Central memory CD8-positive, alpha-beta T cell (primary cell): ENCODE measurements around the gene IL10RA.

Experiments
- ATAC-seq: fragments of 150-1000 bp; cut with Tn5 transposase; replicated peaks from 2 replicates; pipeline ENCODE4 v1.10.0; 2022; ENCODE audit warnings: mild to moderate bottlenecking, moderate FRiP score, moderate number of reproducible peaks; ENCODE audit not compliant: poor library complexity, severe bottlenecking; ENCODE audit errors: extremely low read depth
- DNase-seq, 2 donors: peaks; one replicate each; pipeline ENCODE4 v3.0.0; 2021; ENCODE audit warnings: low spot score in 2 of 2
- H3K27ac Mint-ChIP-seq: one replicate; pipeline ENCODE4 v1.8.0; 2022; ENCODE audit warnings: low read depth, mild to moderate bottlenecking, moderate library complexity, mixed read lengths
- H3K27me3 Mint-ChIP-seq: one replicate; pipeline ENCODE4 v1.8.0; 2022; ENCODE audit warnings: mixed read lengths
- H3K36me3 Mint-ChIP-seq: one replicate; pipeline ENCODE4 v1.8.0; 2022; ENCODE audit warnings: mild to moderate bottlenecking, moderate library complexity, mixed read lengths; ENCODE audit not compliant: insufficient read depth
- H3K4me1 Mint-ChIP-seq: one replicate; pipeline ENCODE4 v1.8.0; 2022; ENCODE audit warnings: mixed read lengths
- H3K4me3 Mint-ChIP-seq: one replicate; pipeline ENCODE4 v1.8.0; 2022; ENCODE audit warnings: mild to moderate bottlenecking, moderate library complexity, mixed read lengths
- H3K9me3 Mint-ChIP-seq: one replicate; pipeline ENCODE4 v1.8.0; 2022; ENCODE audit warnings: mixed read lengths

Gene IL10RA

GRCh38 chr11:117999354-117999993 is 13.3 kb downstream of the IL10RA start:
- Mint-ChIP-seq H3K27ac (peak overlapping the region; percentile 90), H3K4me3 (peak overlapping the region; percentile 53), H3K4me1 (peaks cover 94% of the 10 kb centered on the region), H3K36me3 (peaks cover 74% of the 10 kb centered on the region), H3K27me3 (no peaks in the 10 kb centered on the region), H3K9me3 (no peaks in the 10 kb centered on the region)
- DNase-seq = no peak
- no peak for ATAC-seq

- H3K36me3 Mint-ChIP-seq = peaks cover 66% of the 10 kb centered on the region
- peak overlapping the region; percentile 53 for H3K4me3 Mint-ChIP-seq
- ATAC-seq = no peak
- H3K27me3 Mint-ChIP-seq = no peaks in the 10 kb centered on the region
- no peaks in the 10 kb centered on the region for H3K9me3 Mint-ChIP-seq
- H3K27ac Mint-ChIP-seq = peak overlapping the region; percentile 89
- peaks cover 99% of the 10 kb centered on the region for H3K4me1 Mint-ChIP-seq
- no peak for DNase-seq
Measured at GRCh38 chr11:118000067-118000849, 14.1 kb downstream of the IL10RA start.

- Mint-ChIP-seq H3K9me3 (no peaks in the 10 kb centered on the region), H3K36me3 (peaks cover 61% of the 10 kb centered on the region)
Measured at GRCh38 chr11:118000850-118001228, 14.6 kb downstream of the IL10RA start.

GRCh38 chr11:118001494-118001971 is 15.3 kb downstream of the IL10RA start:
- H3K9me3 Mint-ChIP-seq = no peaks in the 10 kb centered on the region
- H3K27ac Mint-ChIP-seq = peak overlapping the region; percentile 89
- no peaks in the 10 kb centered on the region for H3K27me3 Mint-ChIP-seq
- peak overlapping the region; percentile 58 for H3K4me3 Mint-ChIP-seq
- H3K36me3 Mint-ChIP-seq = peaks cover 54% of the 10 kb centered on the region
- peak; percentile 53 for ATAC-seq
- peak in 1 of 2 donors; percentile 12 for DNase-seq
- peaks cover 100% of the 10 kb centered on the region for H3K4me1 Mint-ChIP-seq

More at GRCh38 chr11:118000850-118001228, 14.6 kb downstream of the IL10RA start:
- Mint-ChIP-seq H3K27ac (peak overlapping the region; percentile 89), H3K4me1 (peaks cover 99% of the 10 kb centered on the region), H3K4me3 (peak overlapping the region; percentile 58), H3K27me3 (no peaks in the 10 kb centered on the region)
- ATAC-seq (no peak), DNase-seq (no peak)

GRCh38 chr11:118002010-118002540 is 15.9 kb downstream of the IL10RA start:
- Mint-ChIP-seq H3K27ac (peak overlapping the region; percentile 89), H3K4me3 (peak overlapping the region; percentile 58), H3K9me3 (no peaks in the 10 kb centered on the region), H3K36me3 (peaks cover 48% of the 10 kb centered on the region), H3K27me3 (no peaks in the 10 kb centered on the region), H3K4me1 (peaks cover 100% of the 10 kb centered on the region)
- peak; percentile 8 to 13 for DNase-seq
- ATAC-seq = peak; percentile 11

- H3K36me3 Mint-ChIP-seq = peaks cover 47% of the 10 kb centered on the region
- H3K4me3 Mint-ChIP-seq = peak overlapping the region; percentile 58
- DNase-seq (peak; percentile 11 to 13), ATAC-seq (no peak)
- H3K27ac Mint-ChIP-seq = peak overlapping the region; percentile 89
- H3K4me1 Mint-ChIP-seq = peaks cover 100% of the 10 kb centered on the region
- H3K27me3 Mint-ChIP-seq = no peaks in the 10 kb centered on the region
- H3K9me3 Mint-ChIP-seq = no peaks in the 10 kb centered on the region
Measured at GRCh38 chr11:118002541-118003423, 16.6 kb downstream of the IL10RA start.

GRCh38 chr11:118003456-118003855 is 17.3 kb downstream of the IL10RA start:
- no peaks in the 10 kb centered on the region for H3K27me3 Mint-ChIP-seq
- H3K4me3 Mint-ChIP-seq = peak overlapping the region; percentile 58
- H3K4me1 Mint-ChIP-seq = peaks cover 100% of the 10 kb centered on the region

GRCh38 chr11:118004543-118005223 is 18.5 kb downstream of the IL10RA start:
- H3K9me3 Mint-ChIP-seq = no peaks in the 10 kb centered on the region
- peak overlapping the region; percentile 38 for H3K4me3 Mint-ChIP-seq
- ATAC-seq (no peak), DNase-seq (peak in 1 of 2 donors; percentile 7)
- H3K27me3 Mint-ChIP-seq = no peaks in the 10 kb centered on the region
- peaks cover 100% of the 10 kb centered on the region for H3K4me1 Mint-ChIP-seq
- H3K27ac Mint-ChIP-seq = peak overlapping the region; percentile 89
- peaks cover 31% of the 10 kb centered on the region for H3K36me3 Mint-ChIP-seq

More at GRCh38 chr11:118003456-118003855, 17.3 kb downstream of the IL10RA start:
- peak overlapping the region; percentile 89 for H3K27ac Mint-ChIP-seq
- no peak for ATAC-seq
- no peaks in the 10 kb centered on the region for H3K9me3 Mint-ChIP-seq
- peaks cover 43% of the 10 kb centered on the region for H3K36me3 Mint-ChIP-seq
- peak; percentile 9 to 12 for DNase-seq

- DNase-seq (peak in 1 of 2 donors; percentile 6), ATAC-seq (no peak)
- Mint-ChIP-seq H3K27me3 (no peaks in the 10 kb centered on the region), H3K9me3 (no peaks in the 10 kb centered on the region), H3K36me3 (peaks cover 24% of the 10 kb centered on the region), H3K27ac (peak overlapping the region; percentile 89), H3K4me3 (peak overlapping the region; percentile 38), H3K4me1 (peaks cover 100% of the 10 kb centered on the region)
Measured at GRCh38 chr11:118005224-118006152, 19.3 kb downstream of the IL10RA start.

GRCh38 chr11:118006153-118006534 is 19.9 kb downstream of the IL10RA start:
- Mint-ChIP-seq H3K36me3 (peaks cover 20% of the 10 kb centered on the region), H3K9me3 (no peaks in the 10 kb centered on the region), H3K27ac (no peak overlapping the region), H3K4me1 (peaks cover 100% of the 10 kb centered on the region), H3K4me3 (peak overlapping the region; percentile 38), H3K27me3 (no peaks in the 10 kb centered on the region)
- DNase-seq = no peak
- no peak for ATAC-seq

GRCh38 chr11:118007040-118007439 is 20.8 kb downstream of the IL10RA start:
- Mint-ChIP-seq H3K27ac (peak overlapping the region; percentile 93), H3K4me3 (peak overlapping the region; percentile 66), H3K4me1 (peaks cover 100% of the 10 kb centered on the region), H3K9me3 (no peaks in the 10 kb centered on the region), H3K36me3 (peaks cover 15% of the 10 kb centered on the region), H3K27me3 (no peaks in the 10 kb centered on the region)
- ATAC-seq = no peak
- DNase-seq = peak in 1 of 2 donors; percentile 12
